PFSK-1 (cell line): ENCODE results near the gene SF3B5.

Experiments used
- REST ChIP-seq, 2 experiments: IDR thresholded peaks; 2 replicates each; pipeline versions ENCODE4 v1.6.1 to v1.8.0; 2011 to 2012; ENCODE audit warnings: low read depth in 2 of 2, low read length in 2 of 2, control low read depth in 1 of 2, inconsistent platforms in 1 of 2, mild to moderate bottlenecking in 1 of 2, moderate library complexity in 1 of 2; ENCODE audit not compliant: insufficient read depth in 1 of 2
- SIN3A ChIP-seq: IDR thresholded peaks from 2 replicates; pipeline ENCODE4 v1.6.1; 2012; ENCODE audit warnings: mild to moderate bottlenecking, low read length, moderate library complexity, borderline replicate concordance; ENCODE audit not compliant: insufficient read depth

GRCh38 chr6:144075875-144076274 lies 19.5 kb downstream of the SF3B5 start:
- TF ChIP-seq REST (IDR thresholded peaks at IDR 0.05; ENCODE audit: insufficient read depth in 1 of 2, low read depth in 2 of 2, low read length in 2 of 2) (no peak), SIN3A (no peak)
